Measurements from ENCODE around the gene ATP2B2. TPM values are rescaled to one million over a fixed set of nuclear protein-coding genes. Genes with fewer than 3 reads are reported as not detected.

ATP2B2 gene
- total RNA-seq, 1 experiment from 2014 or later: not detected

GRCh38 chr3:10303785-10304184, 201.6 kb downstream of the ATP2B2 start:
- TF ChIP-seq CTCF (IDR thresholded peaks at IDR 0.05; ENCODE audit: insufficient read depth in 1 of 2, low read depth in 1 of 2, low read length in 1 of 2, severe bottlenecking in 1 of 2, unreplicated experiment in 1 of 2): no peak
- no peaks in the 10 kb centered on the region for H3K9me3 ChIP-seq
- CTCF ChIA-PET: no interaction called here
- H3K36me3 ChIP-seq (ENCODE audit: control insufficient read depth, insufficient read depth, low read length): peaks cover 5% of the 10 kb centered on the region
- Mint-ChIP-seq H3K27me3 (ENCODE audit: insufficient read depth, unreplicated experiment) (no peaks in the 10 kb centered on the region), H3K4me1 (ENCODE audit: low read depth, unreplicated experiment) (no peaks in the 10 kb centered on the region), H3K36me3 (ENCODE audit: insufficient read depth, unreplicated experiment) (peaks cover 96% of the 10 kb centered on the region), H3K4me3 (ENCODE audit: unreplicated experiment) (no peak overlapping the region), H3K27ac (ENCODE audit: unreplicated experiment) (no peak overlapping the region), H3K9me3 (ENCODE audit: unreplicated experiment) (no peaks in the 10 kb centered on the region)
- intact Hi-C loops (cut with micrococcal nuclease; ENCODE audit: unreplicated experiment): no loop called here
- H3K27me3 ChIP-seq (replicated peaks; ENCODE audit: control insufficient read depth, insufficient read depth, low read length): no peaks in the 10 kb centered on the region
- DNase-seq: no peak
- no peaks in the 10 kb centered on the region for H3K4me1 ChIP-seq
- no TSS peak for BruUV-seq (replicated peaks)
- POLR2A ChIA-PET: no interaction called here
- H3K4me3 ChIP-seq (ENCODE audit: low read depth, low read length): no peak overlapping the region

GRCh38 chr3:10303105-10303504, 202.3 kb downstream of the ATP2B2 start:
- Histone ChIP-seq H3K9me3 (no peaks in the 10 kb centered on the region), H3K4me1 (no peaks in the 10 kb centered on the region), H3K4me3 (ENCODE audit: low read depth, low read length) (no peak overlapping the region), H3K36me3 (ENCODE audit: control insufficient read depth, insufficient read depth, low read length) (peaks cover 5% of the 10 kb centered on the region), H3K27me3 (replicated peaks; ENCODE audit: control insufficient read depth, insufficient read depth, low read length) (no peaks in the 10 kb centered on the region)
- DNase-seq: no peak
- intact Hi-C loops (cut with micrococcal nuclease; ENCODE audit: unreplicated experiment): no loop called here
- no peak for TF ChIP-seq CTCF (IDR thresholded peaks at IDR 0.05; ENCODE audit: insufficient read depth in 1 of 2, low read depth in 1 of 2, low read length in 1 of 2, severe bottlenecking in 1 of 2, unreplicated experiment in 1 of 2)
- CTCF ChIA-PET: interaction anchor here (0.5 kb wide), 1 partner anchor 234 kb away, joined by 6 read pairs; no protein-coding TSS in a partner anchor
- BruUV-seq (replicated peaks): no TSS peak
- POLR2A ChIA-PET: no interaction called here
- Mint-ChIP-seq H3K4me3 (ENCODE audit: unreplicated experiment) (no peak overlapping the region), H3K27ac (ENCODE audit: unreplicated experiment) (no peak overlapping the region), H3K27me3 (ENCODE audit: insufficient read depth, unreplicated experiment) (no peaks in the 10 kb centered on the region), H3K4me1 (ENCODE audit: low read depth, unreplicated experiment) (no peaks in the 10 kb centered on the region), H3K9me3 (ENCODE audit: unreplicated experiment) (no peaks in the 10 kb centered on the region), H3K36me3 (ENCODE audit: insufficient read depth, unreplicated experiment) (peaks cover 89% of the 10 kb centered on the region)

- Mint-ChIP-seq H3K9me3 (ENCODE audit: unreplicated experiment) (no peaks in the 10 kb centered on the region), H3K4me1 (ENCODE audit: low read depth, unreplicated experiment) (no peaks in the 10 kb centered on the region), H3K36me3 (ENCODE audit: insufficient read depth, unreplicated experiment) (peaks cover 80% of the 10 kb centered on the region), H3K27me3 (ENCODE audit: insufficient read depth, unreplicated experiment) (no peaks in the 10 kb centered on the region), H3K4me3 (ENCODE audit: unreplicated experiment) (no peak overlapping the region), H3K27ac (ENCODE audit: unreplicated experiment) (no peak overlapping the region)
- DNase-seq: no peak
- intact Hi-C loops (cut with micrococcal nuclease; ENCODE audit: unreplicated experiment): no loop called here
- H3K9me3 ChIP-seq: no peaks in the 10 kb centered on the region
- no peak for TF ChIP-seq CTCF (IDR thresholded peaks at IDR 0.05; ENCODE audit: insufficient read depth in 1 of 2, low read depth in 1 of 2, low read length in 1 of 2, severe bottlenecking in 1 of 2, unreplicated experiment in 1 of 2)
- no peaks in the 10 kb centered on the region for H3K4me1 ChIP-seq
- ChIA-PET POLR2A (no interaction called here), CTCF (interaction anchor here (0.5 kb wide), 1 partner anchor 369 kb away, joined by 8 read pairs; no protein-coding TSS in a partner anchor)
- no TSS peak for BruUV-seq (replicated peaks)
- no peak overlapping the region for H3K4me3 ChIP-seq (ENCODE audit: low read depth, low read length)
- peaks cover 5% of the 10 kb centered on the region for H3K36me3 ChIP-seq (ENCODE audit: control insufficient read depth, insufficient read depth, low read length)
- H3K27me3 ChIP-seq (replicated peaks; ENCODE audit: control insufficient read depth, insufficient read depth, low read length): no peaks in the 10 kb centered on the region
Measured at GRCh38 chr3:10300087-10300486, 205.3 kb downstream of the ATP2B2 start.
